ENCODE results near the gene ARID1B. TPM values are rescaled to one million over a fixed set of nuclear protein-coding genes. Genes with fewer than 3 reads are reported as not detected.

The ARID1B gene
- polyA plus RNA-seq, 1 donor, result 48.5 TPM

GRCh38 chr6:157069585-157069984 is 292.4 kb downstream of the ARID1B start:
- Histone ChIP-seq H3K27me3 (ENCODE audit: control insufficient read depth, insufficient read depth, low read length) (no peaks in the 10 kb centered on the region), H3K4me3 (ENCODE audit: low read length) (no peak overlapping the region), H3K9me3 (ENCODE audit: control insufficient read depth, low read depth, low read length) (no peaks in the 10 kb centered on the region), H3K36me3 (ENCODE audit: control insufficient read depth, insufficient read depth, low read length) (peaks cover under 1% of the 10 kb centered on the region), H3K27ac (ENCODE audit: low read length) (no peak overlapping the region), H3K4me1 (ENCODE audit: control insufficient read depth, insufficient read depth, low read length) (peaks cover 25% of the 10 kb centered on the region)
- DNase-seq, result no peak
- WGBS (ENCODE audit: insufficient coverage, low lambda C conversion rate), result no CpG with 5 or more reads among the region's 5 CpGs

- Histone ChIP-seq H3K9me3 (ENCODE audit: control insufficient read depth, low read depth, low read length) (no peaks in the 10 kb centered on the region), H3K4me1 (ENCODE audit: control insufficient read depth, insufficient read depth, low read length) (peaks cover 25% of the 10 kb centered on the region), H3K27me3 (ENCODE audit: control insufficient read depth, insufficient read depth, low read length) (no peaks in the 10 kb centered on the region), H3K36me3 (ENCODE audit: control insufficient read depth, insufficient read depth, low read length) (no peaks in the 10 kb centered on the region), H3K4me3 (ENCODE audit: low read length) (no peak overlapping the region), H3K27ac (ENCODE audit: low read length) (peak overlapping the region; percentile 30)
- 48% methylated on average over 3 of the region's 8 CpGs for WGBS (ENCODE audit: insufficient coverage, low lambda C conversion rate)
- DNase-seq, result peak; percentile 26 to 52
Observed at GRCh38 chr6:157070403-157071107, 293.4 kb downstream of the ARID1B start.

GRCh38 chr6:157072128-157072527 is 294.9 kb downstream of the ARID1B start:
- no peaks in the 10 kb centered on the region for H3K9me3 ChIP-seq (ENCODE audit: control insufficient read depth, low read depth, low read length)
- no peaks in the 10 kb centered on the region for H3K27me3 ChIP-seq (ENCODE audit: control insufficient read depth, insufficient read depth, low read length)
- no peak overlapping the region for H3K4me3 ChIP-seq (ENCODE audit: low read length)
- DNase-seq, result no peak
- H3K4me1 ChIP-seq (ENCODE audit: control insufficient read depth, insufficient read depth, low read length), result peaks cover 25% of the 10 kb centered on the region
- no peak overlapping the region for H3K27ac ChIP-seq (ENCODE audit: low read length)
- no peaks in the 10 kb centered on the region for H3K36me3 ChIP-seq (ENCODE audit: control insufficient read depth, insufficient read depth, low read length)
- no CpG with 5 or more reads among the region's 2 CpGs for WGBS (ENCODE audit: insufficient coverage, low lambda C conversion rate)

GRCh38 chr6:157073596-157073995 is 296.4 kb downstream of the ARID1B start:
- Histone ChIP-seq H3K27ac (ENCODE audit: low read length) (no peak overlapping the region), H3K9me3 (ENCODE audit: control insufficient read depth, low read depth, low read length) (no peaks in the 10 kb centered on the region), H3K27me3 (ENCODE audit: control insufficient read depth, insufficient read depth, low read length) (no peaks in the 10 kb centered on the region), H3K4me1 (ENCODE audit: control insufficient read depth, insufficient read depth, low read length) (peaks cover 21% of the 10 kb centered on the region), H3K36me3 (ENCODE audit: control insufficient read depth, insufficient read depth, low read length) (no peaks in the 10 kb centered on the region), H3K4me3 (ENCODE audit: low read length) (no peak overlapping the region)
- WGBS (ENCODE audit: insufficient coverage, low lambda C conversion rate), result no CpG with 5 or more reads among the region's 4 CpGs
- no peak for DNase-seq

GRCh38 chr6:157074969-157075368 is 297.8 kb downstream of the ARID1B start:
- Histone ChIP-seq H3K9me3 (ENCODE audit: control insufficient read depth, low read depth, low read length) (no peaks in the 10 kb centered on the region), H3K27me3 (ENCODE audit: control insufficient read depth, insufficient read depth, low read length) (no peaks in the 10 kb centered on the region), H3K36me3 (ENCODE audit: control insufficient read depth, insufficient read depth, low read length) (no peaks in the 10 kb centered on the region), H3K4me1 (ENCODE audit: control insufficient read depth, insufficient read depth, low read length) (peaks cover 10% of the 10 kb centered on the region), H3K4me3 (ENCODE audit: low read length) (no peak overlapping the region), H3K27ac (ENCODE audit: low read length) (no peak overlapping the region)
- WGBS (ENCODE audit: insufficient coverage, low lambda C conversion rate), result 90% methylated on average over 1 of the region's 1 CpG
- DNase-seq, result no peak

- Histone ChIP-seq H3K4me1 (ENCODE audit: control insufficient read depth, insufficient read depth, low read length) (peaks cover 4% of the 10 kb centered on the region), H3K9me3 (ENCODE audit: control insufficient read depth, low read depth, low read length) (no peaks in the 10 kb centered on the region), H3K36me3 (ENCODE audit: control insufficient read depth, insufficient read depth, low read length) (no peaks in the 10 kb centered on the region), H3K4me3 (ENCODE audit: low read length) (no peak overlapping the region), H3K27me3 (ENCODE audit: control insufficient read depth, insufficient read depth, low read length) (no peaks in the 10 kb centered on the region), H3K27ac (ENCODE audit: low read length) (no peak overlapping the region)
- WGBS (ENCODE audit: insufficient coverage, low lambda C conversion rate), result no CpG with 5 or more reads among the region's 8 CpGs
- DNase-seq, result no peak
Observed at GRCh38 chr6:157075549-157076450, 298.6 kb downstream of the ARID1B start.

- no peaks in the 10 kb centered on the region for H3K27me3 ChIP-seq (ENCODE audit: control insufficient read depth, insufficient read depth, low read length)
- no peaks in the 10 kb centered on the region for H3K9me3 ChIP-seq (ENCODE audit: control insufficient read depth, low read depth, low read length)
- H3K36me3 ChIP-seq (ENCODE audit: control insufficient read depth, insufficient read depth, low read length), result no peaks in the 10 kb centered on the region
- no peaks in the 10 kb centered on the region for H3K4me1 ChIP-seq (ENCODE audit: control insufficient read depth, insufficient read depth, low read length)
- H3K27ac ChIP-seq (ENCODE audit: low read length), result no peak overlapping the region
- DNase-seq, result no peak
- H3K4me3 ChIP-seq (ENCODE audit: low read length), result no peak overlapping the region
Observed at GRCh38 chr6:157076451-157076822, 299.3 kb downstream of the ARID1B start.

- no peak overlapping the region for H3K4me3 ChIP-seq (ENCODE audit: low read length)
- no peaks in the 10 kb centered on the region for H3K36me3 ChIP-seq (ENCODE audit: control insufficient read depth, insufficient read depth, low read length)
- 100% methylated on average over 2 of the region's 7 CpGs for WGBS (ENCODE audit: insufficient coverage, low lambda C conversion rate)
- no peaks in the 10 kb centered on the region for H3K4me1 ChIP-seq (ENCODE audit: control insufficient read depth, insufficient read depth, low read length)
- H3K27ac ChIP-seq (ENCODE audit: low read length), result no peak overlapping the region
- no peaks in the 10 kb centered on the region for H3K9me3 ChIP-seq (ENCODE audit: control insufficient read depth, low read depth, low read length)
- no peak for DNase-seq
- no peaks in the 10 kb centered on the region for H3K27me3 ChIP-seq (ENCODE audit: control insufficient read depth, insufficient read depth, low read length)
Observed at GRCh38 chr6:157077251-157077650, 300.1 kb downstream of the ARID1B start.

- no CpG with 5 or more reads among the region's 3 CpGs for WGBS (ENCODE audit: insufficient coverage, low lambda C conversion rate)
- Histone ChIP-seq H3K4me1 (ENCODE audit: control insufficient read depth, insufficient read depth, low read length) (no peaks in the 10 kb centered on the region), H3K4me3 (ENCODE audit: low read length) (no peak overlapping the region), H3K27me3 (ENCODE audit: control insufficient read depth, insufficient read depth, low read length) (no peaks in the 10 kb centered on the region), H3K36me3 (ENCODE audit: control insufficient read depth, insufficient read depth, low read length) (no peaks in the 10 kb centered on the region), H3K27ac (ENCODE audit: low read length) (no peak overlapping the region), H3K9me3 (ENCODE audit: control insufficient read depth, low read depth, low read length) (no peaks in the 10 kb centered on the region)
- DNase-seq, result no peak
Observed at GRCh38 chr6:157078326-157078725, 301.1 kb downstream of the ARID1B start.

- H3K4me1 ChIP-seq (ENCODE audit: control insufficient read depth, insufficient read depth, low read length), result no peaks in the 10 kb centered on the region
- no peaks in the 10 kb centered on the region for H3K27me3 ChIP-seq (ENCODE audit: control insufficient read depth, insufficient read depth, low read length)
- no peak for DNase-seq
- H3K4me3 ChIP-seq (ENCODE audit: low read length), result no peak overlapping the region
- H3K9me3 ChIP-seq (ENCODE audit: control insufficient read depth, low read depth, low read length), result no peaks in the 10 kb centered on the region
- H3K27ac ChIP-seq (ENCODE audit: low read length), result peak overlapping the region; percentile 18
- H3K36me3 ChIP-seq (ENCODE audit: control insufficient read depth, insufficient read depth, low read length), result no peaks in the 10 kb centered on the region
- no CpG with 5 or more reads among the region's 1 CpG for WGBS (ENCODE audit: insufficient coverage, low lambda C conversion rate)
Observed at GRCh38 chr6:157079277-157079676, 302.1 kb downstream of the ARID1B start.
